Stimulated activated CD4-positive, alpha-beta T cell treated with anti-CD3 and anti-CD28 coated beads, Interleukin-12 subunit alpha, Interleukin-12 subunit beta, amount 100 ng/mL, for 48 hours (primary cell): ENCODE results near the gene SSBP4.
A peak's percentile ranks its signal among the peaks of the same experiment; 100 is the strongest.

Source experiments
- DNase-seq, 3 donors: peaks; one replicate each; pipeline ENCODE4 v3.0.0-alpha.2; 2020; ENCODE audit warnings: low read depth in 2 of 3, low spot score in 1 of 3

The SSBP4 gene

GRCh38 chr19:18441804-18442788 lies 22.9 kb downstream of the SSBP4 start:
- DNase-seq: no peak

GRCh38 chr19:18442941-18443340 lies 23.7 kb downstream of the SSBP4 start:
- no peak for DNase-seq

- no peak for DNase-seq
Measured at GRCh38 chr19:18443406-18443805, 24.2 kb downstream of the SSBP4 start.

- DNase-seq: no peak
Measured at GRCh38 chr19:18443831-18444230, 24.6 kb downstream of the SSBP4 start.

- no peak for DNase-seq
Measured at GRCh38 chr19:18444513-18444912, 25.3 kb downstream of the SSBP4 start.

GRCh38 chr19:18445262-18445948 lies 26.2 kb downstream of the SSBP4 start:
- no peak for DNase-seq

- DNase-seq: no peak
Measured at GRCh38 chr19:18446145-18446810, 27.1 kb downstream of the SSBP4 start.

GRCh38 chr19:18446811-18447359 lies 27.7 kb downstream of the SSBP4 start:
- no peak for DNase-seq

- no peak for DNase-seq
Measured at GRCh38 chr19:18449552-18449951, 30.4 kb downstream of the SSBP4 start.

GRCh38 chr19:18450021-18450930 lies 31.1 kb downstream of the SSBP4 start:
- no peak for DNase-seq

- DNase-seq: peak; percentile 80 to 94 (median 81)
Measured at GRCh38 chr19:18450931-18451836, 32.0 kb downstream of the SSBP4 start.

GRCh38 chr19:18452386-18452785 lies 33.2 kb downstream of the SSBP4 start:
- no peak for DNase-seq

GRCh38 chr19:18453269-18454024 lies 34.2 kb downstream of the SSBP4 start:
- DNase-seq: no peak

GRCh38 chr19:18456279-18456678 lies 37.1 kb downstream of the SSBP4 start:
- DNase-seq: no peak

GRCh38 chr19:18456974-18457373 lies 37.8 kb downstream of the SSBP4 start:
- no peak for DNase-seq

GRCh38 chr19:18457483-18458331 lies 38.5 kb downstream of the SSBP4 start:
- DNase-seq: no peak

- DNase-seq: no peak
Measured at GRCh38 chr19:18460900-18461299, 41.7 kb downstream of the SSBP4 start.

- no peak for DNase-seq
Measured at GRCh38 chr19:18461471-18461870, 42.3 kb downstream of the SSBP4 start.
